Effector CD4-positive, alpha-beta T cell (primary cell): Measurements from ENCODE around the gene CDA.
"Not testable (repeated sequence)": the region's sequence is repeated elsewhere in the genome, so short reads cannot be mapped to it uniquely, and the experiment has no call there.

Experiments
- DNase-seq: peaks from one replicate; pipeline ENCODE4 v3.0.0-alpha.2; 2020

Gene CDA

DNA sequence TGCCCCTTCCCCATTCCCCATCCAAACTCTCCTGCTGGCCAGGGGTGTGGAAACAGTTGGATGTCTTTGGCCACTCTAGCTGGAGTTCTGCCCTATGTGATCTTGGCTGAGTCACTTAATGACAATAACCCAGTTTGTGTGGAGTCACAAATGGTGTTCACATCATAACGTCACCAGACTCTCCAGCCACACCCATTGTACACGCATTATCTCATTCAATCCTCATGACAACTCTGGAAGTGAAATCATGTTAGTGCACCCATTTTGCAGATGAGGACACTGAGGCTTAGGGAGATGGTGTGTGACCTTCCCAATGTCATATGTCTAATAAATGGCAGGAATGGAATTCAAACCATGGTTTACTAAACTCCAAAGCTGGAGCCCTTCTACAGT is 1.2 kb upstream of the CDA start:
- DNase-seq: no peak

DNA sequence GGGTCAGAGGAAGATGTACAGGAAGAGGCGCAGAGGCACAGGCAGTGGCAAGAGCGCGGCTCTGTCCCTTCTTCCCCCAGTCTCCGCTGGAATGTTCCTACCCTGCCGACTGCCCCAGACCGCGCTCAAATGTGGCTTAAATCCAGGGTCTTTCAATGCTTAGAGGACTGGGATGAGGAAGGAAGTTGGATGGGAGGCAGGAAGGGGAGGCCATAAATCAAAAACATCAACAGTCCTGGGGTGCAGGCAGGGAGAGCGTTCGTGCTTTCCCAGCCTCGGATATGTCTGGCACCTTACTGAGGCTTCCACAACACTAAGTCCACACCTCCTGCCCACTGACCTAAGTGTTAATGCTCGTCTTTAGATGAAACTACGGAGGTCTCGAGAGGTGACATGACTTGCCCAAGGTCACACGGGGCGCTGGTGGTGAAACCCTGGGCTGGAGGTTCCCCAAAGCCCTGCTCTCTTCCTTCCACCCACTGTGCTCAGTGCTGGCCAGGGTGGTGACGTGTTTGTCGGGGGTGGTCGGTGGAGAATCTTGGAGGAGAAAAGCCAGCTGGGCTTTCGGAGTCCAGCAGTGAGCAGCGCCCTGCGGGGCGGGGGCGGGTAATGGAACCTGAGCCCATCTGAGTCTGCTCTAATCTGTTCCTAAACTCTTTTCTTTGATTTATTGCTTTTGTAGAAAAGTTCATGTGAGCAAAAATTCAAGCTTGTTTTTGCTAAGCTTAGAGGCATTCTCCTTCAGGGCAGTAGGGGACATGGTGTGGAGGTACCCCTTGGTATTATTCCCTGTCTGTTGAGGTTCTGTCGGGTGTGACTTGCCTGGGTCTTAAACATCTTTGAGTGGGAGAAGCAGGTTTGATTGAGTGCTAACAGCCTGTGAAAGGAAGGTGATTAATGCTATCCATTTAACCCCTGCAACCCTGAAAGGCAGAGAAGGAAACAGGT is 708 bp downstream of the CDA start:
- no peak for DNase-seq

DNA sequence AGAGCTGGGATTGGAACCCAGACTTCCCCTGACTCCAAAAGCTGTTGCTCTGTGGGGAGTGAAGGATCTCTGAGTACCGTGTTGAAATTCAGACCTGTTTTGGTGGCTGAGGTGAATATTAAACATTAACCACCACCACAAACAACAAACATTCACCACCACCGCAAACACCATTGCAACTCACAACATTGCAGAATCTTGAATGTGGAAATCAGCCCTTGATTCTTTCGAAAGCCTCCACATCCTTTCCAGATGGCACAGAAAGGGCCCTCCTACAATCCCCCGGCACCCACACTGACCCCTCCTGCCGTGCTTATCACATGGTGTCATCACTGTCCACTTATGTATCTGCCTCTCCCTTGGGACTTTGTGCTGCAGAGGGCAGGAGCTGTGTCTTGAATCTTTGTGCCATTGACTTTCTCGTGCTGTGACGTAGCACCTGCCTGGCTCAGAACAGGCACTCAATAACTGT is 1.4 kb downstream of the CDA start:
- DNase-seq: no peak

DNA sequence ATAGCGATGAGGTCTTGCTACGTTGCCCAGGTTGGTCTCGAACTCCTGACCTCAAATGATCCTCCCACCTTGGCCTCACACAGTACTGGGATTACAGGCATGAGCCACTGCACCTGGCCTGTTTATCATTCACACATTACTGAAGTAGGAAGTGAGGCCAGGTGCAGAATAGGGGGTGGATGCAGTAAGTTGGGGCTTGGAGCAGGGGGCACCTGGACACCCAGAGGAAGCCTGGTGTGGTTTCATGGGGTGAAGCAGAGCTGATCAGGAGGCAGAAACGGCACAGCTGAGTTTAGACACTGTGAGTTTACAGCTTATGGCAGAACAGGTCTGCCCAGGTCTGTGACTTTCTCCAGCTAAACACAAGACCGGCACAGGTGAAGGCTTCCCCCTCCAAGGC is 4.9 kb downstream of the CDA start:
- DNase-seq: no peak

DNA sequence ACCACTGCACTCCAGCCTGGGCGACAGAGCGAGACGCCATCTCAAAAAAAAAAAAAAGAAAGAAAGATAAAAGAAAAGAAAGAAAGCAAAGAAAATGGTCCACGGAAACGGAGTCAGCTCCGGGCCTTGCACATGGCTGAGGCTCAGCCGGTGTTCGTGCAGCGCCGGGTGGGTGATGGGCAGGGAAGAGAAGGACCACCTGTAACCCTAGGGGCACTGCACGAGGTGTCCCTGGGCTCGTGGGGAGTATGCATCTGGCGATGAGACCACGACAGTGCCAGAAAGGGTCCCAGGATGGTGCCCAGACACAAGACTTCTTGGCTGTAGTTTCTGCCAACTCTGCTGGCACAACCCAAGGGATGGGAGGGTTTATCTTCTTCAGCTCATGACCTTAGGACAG is 5.8 kb downstream of the CDA start:
- no peak for DNase-seq

DNA sequence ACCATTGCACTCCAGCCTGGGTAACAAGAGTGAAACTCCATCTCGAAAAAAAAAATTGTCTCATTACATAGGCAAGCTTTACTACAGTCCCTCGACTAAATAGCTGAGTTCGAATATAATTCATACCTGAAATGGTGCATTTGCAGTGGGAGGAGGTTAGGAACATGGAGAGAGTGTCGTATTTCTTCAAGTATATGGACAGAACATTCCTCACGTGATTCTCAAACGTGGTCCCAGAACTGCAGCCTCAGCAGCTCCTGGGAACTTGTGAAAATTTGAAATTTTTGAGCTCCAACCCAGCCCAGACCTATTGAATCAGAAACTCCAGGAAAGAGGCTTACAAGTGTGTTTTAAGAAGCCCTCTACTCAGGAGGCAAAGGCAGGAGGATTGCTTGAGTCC is 7.2 kb downstream of the CDA start:
- DNase-seq: no peak

DNA sequence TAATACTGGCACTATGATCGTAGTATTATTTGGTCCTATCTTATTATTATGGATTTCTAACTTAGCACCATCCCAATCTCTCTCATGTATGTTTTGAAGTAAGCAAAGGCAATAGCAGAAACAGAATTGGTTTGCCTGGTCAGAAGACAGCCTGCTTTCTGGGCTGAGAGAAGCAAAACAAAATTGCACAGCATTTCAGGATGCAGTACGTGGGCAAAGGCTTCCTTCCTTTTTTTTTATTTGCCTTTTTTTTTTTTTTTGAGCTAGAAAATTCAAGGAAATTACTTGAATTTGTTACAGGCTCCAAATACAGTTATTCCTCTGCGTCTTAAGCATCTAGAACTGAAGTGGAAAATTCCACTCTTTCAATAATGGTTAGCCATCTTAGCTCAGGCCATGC is 8.8 kb downstream of the CDA start:
- DNase-seq: no peak

DNA sequence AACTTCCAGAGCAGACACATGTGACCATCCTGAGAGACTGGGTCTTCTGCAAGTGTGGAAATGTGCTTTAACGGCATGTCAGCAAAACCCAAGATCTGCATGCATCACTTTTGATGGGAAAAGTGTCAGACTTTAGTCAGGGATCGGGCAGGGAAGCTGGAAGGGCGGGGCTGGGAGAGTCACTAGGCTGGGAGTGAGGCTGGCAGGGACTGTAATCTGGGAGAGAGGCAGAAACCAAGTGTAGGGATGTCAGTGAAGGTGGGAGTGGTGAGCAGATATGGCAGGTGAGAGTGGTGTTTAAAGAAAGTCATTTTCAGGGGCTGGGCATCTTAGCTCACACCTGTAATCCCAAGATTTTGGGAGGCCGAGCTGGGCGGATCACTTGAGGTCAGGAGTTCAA is 11.3 kb downstream of the CDA start:
- DNase-seq: no peak

DNA sequence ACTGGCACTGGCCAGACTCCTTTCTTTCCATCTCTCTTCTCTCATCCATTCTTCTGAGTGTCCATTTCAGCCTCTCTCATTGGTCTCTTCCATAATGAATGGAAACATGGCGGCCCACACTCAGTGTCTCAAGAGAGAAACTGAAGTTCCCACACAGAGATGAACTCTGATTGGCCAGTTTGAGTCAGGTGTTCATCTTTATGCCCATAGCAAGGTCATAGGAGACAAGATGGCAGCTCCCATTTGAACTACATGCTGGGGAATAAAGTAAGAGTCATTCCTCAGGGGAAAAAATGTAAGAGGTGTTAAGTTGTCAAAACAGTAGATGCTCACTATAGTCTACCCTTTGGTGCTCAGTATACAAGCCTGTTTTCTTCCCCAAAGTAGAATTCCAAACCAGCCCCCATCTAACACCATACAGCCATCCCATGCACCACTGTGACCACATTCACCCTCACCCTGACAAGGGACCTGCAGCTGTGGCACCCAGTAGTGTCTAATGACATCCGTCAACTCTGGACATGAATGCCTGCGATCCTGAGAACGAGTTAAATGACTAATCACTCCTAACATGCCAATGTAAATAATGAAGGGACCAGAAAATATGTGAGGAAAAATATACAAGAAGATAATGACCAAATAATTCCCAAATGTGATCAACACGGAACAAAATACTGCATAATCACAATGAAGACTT is 12.4 kb downstream of the CDA start:
- DNase-seq: no peak

DNA sequence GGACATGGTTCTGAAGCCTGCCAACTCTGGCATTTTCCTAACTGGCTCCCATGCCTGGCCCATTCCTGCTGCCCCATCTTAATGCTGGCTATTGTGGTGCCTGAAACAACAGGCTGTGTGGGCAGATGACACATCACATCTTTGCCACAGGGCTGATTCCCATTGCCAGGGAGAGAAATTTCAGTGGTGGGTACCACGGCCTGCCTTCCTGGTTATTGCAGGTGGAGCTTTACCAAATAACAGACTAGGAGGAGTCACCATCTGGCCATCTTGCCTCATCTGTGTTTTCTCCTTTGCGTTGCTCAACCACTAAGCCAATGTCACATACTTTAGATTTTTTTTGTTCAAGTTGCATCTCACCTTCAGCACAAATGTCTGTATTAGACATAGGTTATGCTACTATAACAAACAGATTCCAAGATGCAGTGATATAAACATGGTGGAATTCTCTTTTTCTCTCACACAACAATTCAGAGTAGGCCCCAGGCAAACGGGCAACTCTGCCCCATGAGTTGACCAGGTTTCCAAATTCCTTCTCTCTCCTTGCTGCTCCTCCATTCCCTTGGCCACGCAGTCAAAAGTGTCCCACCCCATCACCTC is 14.1 kb downstream of the CDA start:
- DNase-seq: no peak

DNA sequence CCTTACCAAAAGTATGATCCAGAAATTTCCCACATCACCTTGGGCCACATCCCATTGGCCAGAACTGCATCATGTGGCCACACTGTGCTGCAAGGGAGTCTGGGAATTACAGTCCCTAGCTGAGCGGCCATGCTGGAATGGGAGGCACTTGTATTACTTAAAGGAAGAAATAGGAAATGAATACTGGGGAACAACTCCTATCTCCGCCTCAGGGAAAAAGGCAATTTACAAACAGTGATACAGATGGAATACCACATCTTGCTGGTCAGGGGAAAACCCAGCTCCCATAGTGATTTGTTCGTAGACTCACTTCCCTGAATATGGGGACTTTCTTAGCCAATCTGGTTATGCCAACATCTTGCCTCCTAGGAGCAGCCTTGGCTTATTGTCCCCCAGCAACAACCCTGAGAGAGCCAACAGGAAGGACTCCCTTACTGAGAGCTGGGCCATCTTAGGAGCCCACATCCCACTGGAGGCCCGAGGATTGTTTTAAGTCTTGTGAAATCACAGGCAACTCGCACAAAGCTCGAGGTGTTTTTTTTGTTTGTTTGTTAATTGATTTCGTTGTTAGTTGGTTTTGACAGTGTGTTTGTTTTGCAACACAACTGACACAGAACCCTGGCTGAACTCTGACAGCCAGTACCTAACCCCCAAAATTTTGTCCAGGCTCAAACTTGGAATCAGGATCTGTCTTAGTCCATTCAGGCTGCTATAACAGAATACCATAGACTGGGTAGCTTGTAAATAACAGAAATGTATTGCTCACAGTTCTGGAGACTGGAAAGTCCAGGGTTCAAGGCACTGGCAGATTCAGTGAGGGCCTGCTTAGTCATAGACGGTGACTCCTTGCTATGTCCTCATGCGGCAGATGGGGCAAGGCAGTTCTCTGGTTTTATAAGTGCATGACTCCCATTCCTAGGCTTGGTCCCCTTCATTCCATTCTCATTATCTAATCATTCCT is 14.9 kb downstream of the CDA start:
- DNase-seq: no peak

DNA sequence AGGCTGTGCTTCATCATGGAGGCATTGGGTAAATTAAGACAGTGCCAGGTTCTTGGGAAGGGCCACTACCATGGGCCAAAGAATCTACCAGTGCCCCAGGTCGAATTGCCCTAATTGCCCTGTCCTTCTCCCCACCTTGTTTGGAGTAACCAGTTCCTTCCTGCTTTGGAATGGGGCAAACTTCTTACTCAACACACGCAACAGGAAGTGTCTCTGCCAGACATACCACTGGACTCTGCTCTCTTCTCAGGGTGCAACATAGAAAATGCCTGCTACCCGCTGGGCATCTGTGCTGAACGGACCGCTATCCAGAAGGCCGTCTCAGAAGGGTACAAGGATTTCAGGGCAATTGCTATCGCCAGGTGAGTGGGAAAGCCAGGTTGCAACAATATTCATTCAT is 15.8 kb downstream of the CDA start:
- no peak for DNase-seq

DNA sequence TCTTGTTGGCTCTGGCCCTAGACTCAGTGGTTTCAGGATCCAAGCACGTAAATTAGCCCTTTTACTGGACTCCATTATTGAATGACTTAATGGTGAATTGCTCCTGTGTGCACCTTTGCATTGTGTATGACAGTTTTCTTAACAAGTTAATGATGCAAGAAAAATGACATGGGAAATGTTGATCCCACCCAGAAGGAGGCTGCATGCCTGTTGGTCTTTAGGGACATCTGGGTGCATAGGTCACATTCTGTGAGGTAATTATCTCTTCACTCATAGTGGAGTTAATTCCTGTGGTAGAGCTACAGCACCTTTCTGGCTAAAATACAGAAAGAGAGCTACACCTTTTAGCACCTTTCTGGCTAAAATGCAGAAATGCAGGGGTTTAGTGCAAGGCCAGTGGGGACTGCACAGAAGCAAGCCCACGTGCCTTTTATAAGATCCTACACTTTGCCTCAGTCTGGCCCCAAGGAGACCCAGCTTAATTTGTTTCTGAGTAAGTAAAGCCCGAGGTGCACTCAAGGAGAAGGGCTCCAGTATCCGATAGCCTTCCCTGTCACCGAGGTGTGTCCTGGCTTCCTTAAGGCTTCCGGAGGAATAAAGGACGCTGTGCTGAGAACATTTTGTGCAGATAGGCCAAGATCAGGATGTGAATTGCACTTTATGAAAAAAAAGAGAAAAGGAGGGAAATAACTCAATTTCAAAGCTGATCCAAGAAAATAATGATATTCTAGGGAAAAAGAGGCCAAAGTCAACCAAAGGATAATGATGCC is 18.1 kb downstream of the CDA start:
- not testable (repeated sequence) for DNase-seq

DNA sequence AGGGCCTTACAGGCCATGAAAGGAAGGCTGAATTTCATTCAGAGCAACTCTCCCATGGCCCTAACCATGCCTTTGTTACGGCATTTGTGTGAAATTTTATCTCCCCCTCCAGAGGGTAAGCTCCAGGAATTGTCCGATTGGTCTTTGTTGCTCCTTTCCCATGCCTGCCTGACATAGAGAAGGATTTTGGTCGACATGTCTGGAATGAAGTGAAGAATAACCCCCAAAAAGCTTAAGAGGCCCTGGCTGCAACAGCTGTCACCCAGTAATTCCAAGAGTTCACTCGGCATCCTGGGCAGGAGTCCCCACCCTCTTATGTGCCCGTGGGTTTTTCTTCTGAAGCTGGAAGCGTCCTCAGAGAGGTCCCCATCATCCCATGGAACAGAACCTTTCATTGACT is 20.6 kb downstream of the CDA start:
- no peak for DNase-seq

DNA sequence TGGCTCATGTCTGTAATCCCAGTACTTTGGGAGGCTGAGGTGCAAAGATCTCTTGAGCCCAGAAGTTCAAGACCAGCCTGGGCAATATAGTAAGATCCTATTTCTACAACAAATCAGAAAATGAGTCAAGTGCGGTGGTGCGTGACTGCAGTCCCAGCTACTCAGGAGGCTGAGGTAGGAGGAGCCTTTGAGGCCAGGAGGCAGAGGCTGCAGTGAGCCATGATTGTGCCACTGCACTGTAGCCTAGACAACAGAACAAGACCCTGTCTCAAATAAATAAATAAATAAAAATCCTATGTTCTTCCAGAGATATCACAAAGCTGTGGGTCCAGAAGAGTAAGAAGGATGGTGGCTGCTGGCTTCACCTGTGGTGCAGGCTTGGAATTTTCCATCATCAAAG is 22.1 kb downstream of the CDA start:
- DNase-seq: no peak

DNA sequence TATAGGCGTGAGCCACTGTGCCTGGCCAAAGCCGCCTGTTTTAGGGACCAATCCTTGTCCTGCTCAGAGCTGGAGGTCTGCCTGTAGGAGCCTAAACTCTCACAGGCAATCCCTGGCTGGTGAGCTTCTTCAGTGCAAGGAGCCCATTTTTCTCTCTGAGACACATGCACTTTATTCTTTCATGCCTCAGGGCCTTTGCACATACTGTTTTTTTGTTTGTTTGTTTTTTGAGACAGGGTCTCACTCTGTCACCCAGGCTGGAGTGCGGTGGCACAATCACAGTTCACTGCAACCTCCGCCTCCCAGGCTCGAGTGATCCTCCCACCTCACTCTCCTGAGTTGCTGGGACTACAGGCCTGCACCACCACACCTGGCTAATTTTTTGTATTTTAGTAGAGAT is 22.8 kb downstream of the CDA start:
- no peak for DNase-seq

DNA sequence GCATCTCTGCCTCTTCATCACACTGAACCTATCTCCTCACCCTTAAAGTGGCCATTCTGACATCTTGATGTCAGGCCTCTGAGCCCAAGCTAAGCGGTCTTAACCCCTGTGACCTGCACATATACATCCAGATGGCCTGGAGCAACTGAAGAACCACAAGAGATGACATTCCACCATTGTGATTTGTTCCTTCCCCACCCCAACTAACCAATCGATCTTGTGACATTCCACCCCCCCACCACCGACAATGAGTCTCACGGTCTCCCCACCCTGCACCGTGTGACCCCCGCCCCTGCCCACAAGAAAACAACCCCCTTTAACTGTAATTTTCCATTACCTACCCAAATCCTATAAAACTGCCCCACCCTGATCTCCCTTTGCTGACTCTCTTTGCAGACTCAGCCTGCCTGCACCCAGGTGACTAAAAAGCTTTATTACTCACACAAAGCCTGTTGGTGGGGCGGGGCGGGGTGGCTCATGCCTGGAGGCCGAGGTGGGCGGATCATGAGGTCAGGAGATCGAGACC is 23.4 kb downstream of the CDA start:
- no peak for DNase-seq

DNA sequence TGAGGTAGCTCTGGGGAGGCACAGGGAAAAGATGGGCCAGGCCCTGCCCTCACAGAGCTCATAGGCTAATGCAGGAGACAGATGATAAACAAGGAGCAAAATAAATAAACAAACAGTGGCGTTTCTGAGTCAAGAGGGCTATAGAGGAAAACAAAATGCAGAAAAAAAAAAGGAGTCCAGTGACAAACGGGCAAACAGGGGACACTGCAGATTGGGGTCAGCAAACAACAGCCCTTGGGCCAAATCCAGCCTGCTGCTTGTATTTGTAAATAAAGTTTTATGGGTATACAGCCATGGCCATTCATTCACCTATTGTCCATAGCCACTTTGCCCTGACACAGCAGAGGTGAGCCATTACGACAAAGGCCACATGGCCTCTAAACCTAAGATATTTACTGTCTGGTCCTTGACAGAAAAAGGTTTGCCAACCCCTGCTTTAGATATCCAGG is 25.3 kb downstream of the CDA start:
- no peak for DNase-seq

DNA sequence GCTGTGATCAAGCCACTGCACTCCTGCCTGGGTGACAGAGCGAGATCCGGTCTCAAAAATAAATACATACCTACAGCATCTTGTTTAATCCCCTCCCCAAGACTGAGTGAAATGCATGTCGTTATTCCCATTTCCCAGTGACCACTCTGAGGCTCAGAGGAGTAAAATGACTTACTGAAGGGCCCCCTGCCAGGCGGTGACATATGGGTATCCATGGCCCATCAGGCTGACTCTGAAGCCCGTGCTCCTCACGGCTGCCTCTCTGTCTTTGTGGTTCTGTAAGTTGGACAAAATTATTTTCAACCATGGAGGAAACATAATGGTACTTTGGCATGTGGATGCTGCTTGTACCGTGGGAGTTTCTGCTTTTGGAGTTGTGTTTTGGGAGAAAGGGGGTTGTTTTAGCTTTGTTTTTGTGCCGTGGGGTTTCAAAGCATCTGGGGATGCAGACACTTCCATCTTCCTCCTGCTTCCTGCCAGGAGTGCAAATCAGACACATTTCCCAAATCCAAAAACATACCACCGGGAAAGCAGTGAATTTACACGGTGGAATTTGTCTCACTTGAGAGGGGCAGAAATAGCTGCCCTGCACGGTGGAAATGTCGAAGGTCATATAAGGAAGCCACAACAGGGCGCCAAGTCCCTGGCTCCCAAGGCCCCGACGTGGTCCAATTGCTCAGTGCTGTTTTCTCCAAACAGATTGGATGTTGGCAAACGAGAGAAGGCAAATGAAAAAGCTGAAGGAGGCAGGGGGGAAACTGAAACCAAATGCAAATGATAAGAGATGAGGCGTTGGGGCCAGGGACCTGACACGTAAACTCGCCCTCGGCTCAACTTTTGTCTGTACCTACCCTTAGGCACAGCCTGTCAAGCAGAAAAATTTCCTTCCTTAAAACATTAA is 27.3 kb downstream of the CDA start:
- DNase-seq: no peak

DNA sequence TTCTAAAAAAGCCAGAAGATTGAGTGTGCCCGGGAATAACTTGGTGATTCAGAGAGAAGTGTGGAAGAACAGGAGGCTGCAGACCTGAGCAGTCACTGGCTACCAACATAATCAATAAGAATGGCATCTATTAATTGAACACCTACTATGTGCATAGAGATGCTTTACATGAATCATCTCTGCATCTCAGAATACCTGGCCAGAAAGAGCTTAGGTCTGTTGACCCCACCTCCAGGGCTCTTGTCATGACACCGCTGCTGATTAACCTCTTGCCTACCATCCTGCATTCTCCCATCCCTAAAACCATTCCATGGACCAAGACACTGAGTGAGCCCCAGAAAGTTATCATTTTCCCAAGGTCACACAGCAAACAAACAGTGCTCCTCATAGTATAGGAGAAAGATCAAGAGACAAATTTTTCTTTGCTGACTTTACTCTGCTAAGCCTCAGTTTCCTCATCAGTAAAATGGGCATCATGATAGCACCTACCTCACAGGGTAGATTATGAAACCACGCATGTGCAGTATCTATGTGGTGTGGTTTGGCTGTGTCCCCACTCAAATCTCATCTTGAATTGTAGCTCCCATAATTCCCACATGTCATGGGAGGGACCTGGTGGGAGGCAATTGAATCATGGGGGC is 28.1 kb downstream of the CDA start:
- no peak for DNase-seq
